Measurements from ENCODE around the gene DENND4B.

The DENND4B gene

GRCh38 chr1:153945795-153946621 lies 510 bp downstream of the DENND4B start:
- DNase-seq (ENCODE audit: low read depth in 2 of 3, low spot score in 2 of 3) = peak in 2 of 3 experiments; percentile 42 to 56

GRCh38 chr1:153945131-153945794 lies 1.3 kb downstream of the DENND4B start:
- DNase-seq (ENCODE audit: low read depth in 2 of 3, low spot score in 2 of 3) = peak; percentile 57 to 62 (median 61)

- DNase-seq (ENCODE audit: low read depth in 2 of 3, low spot score in 2 of 3) = no peak
Observed at GRCh38 chr1:153944827-153945117, 1.7 kb downstream of the DENND4B start.

GRCh38 chr1:153944005-153944826 lies 2.3 kb downstream of the DENND4B start:
- no peak for DNase-seq (ENCODE audit: low read depth in 2 of 3, low spot score in 2 of 3)

DNA sequence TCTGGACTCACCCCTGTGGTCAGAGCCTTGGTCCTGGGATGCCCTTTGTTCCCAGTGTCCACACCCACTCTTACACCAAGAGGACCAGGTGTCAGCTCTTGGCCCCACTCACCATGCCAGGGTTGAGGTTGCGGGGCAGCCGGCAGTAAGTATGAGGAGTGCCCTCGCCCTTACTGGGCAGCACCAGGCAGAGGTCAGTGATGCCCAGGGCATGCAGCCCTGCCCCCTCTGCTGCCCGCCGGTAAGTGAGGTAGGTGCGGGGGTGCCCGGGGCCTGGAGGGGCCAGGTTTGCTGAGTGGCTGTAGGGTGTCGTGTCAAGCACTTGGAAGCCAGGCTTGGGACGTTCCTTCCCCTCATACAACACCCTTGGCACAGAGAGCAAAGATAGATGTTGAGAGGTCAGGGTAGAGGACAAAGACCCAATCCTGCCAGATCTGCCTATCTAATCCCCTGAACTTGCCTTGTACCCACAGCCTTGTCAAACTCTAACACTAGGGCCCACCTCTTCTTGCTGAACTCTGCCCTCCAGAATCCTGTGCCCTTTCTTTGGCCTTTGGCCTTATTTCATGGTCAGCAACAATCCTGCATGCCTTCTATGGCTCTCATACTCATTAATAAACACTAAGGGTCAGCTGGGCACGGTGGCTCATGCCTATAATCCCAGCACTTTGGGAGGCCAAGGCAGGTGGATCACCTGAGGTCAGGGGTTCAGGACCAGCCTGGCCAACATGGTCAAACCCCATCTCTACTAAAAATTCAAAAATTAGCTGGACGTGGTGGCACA lies 3.6 kb downstream of the DENND4B start:
- DNase-seq (ENCODE audit: low read depth in 2 of 3, low spot score in 2 of 3) = no peak

- DNase-seq (ENCODE audit: low read depth in 2 of 3, low spot score in 2 of 3) = no peak
Observed at GRCh38 chr1:153941826-153942725, 4.4 kb downstream of the DENND4B start.

DNA sequence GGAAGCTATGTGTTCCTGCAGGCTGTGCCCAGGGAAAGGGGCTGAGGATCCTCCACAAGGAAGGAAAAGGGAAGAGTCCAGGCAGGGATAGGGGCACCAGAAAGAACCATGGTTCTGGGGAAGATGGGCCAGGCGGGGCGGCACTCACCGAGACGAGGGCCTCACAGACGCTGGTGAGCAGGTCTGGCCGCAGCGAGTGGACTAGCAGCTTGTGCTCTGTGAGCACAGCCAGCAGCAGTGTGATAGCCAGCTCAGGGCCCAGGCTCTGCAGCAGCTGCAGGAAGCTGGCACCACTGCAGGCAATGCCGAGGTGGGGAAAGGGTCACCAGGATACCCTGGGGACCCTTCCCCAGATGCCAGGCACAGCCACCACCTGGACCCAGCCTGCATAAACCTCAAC lies 5.8 kb downstream of the DENND4B start:
- DNase-seq (ENCODE audit: low read depth in 2 of 3, low spot score in 2 of 3) = no peak

GRCh38 chr1:153939476-153939875 lies 7.0 kb downstream of the DENND4B start:
- DNase-seq (ENCODE audit: low read depth in 2 of 3, low spot score in 2 of 3) = no peak

GRCh38 chr1:153938996-153939395 lies 7.5 kb downstream of the DENND4B start:
- DNase-seq (ENCODE audit: low read depth in 2 of 3, low spot score in 2 of 3) = no peak

DNA sequence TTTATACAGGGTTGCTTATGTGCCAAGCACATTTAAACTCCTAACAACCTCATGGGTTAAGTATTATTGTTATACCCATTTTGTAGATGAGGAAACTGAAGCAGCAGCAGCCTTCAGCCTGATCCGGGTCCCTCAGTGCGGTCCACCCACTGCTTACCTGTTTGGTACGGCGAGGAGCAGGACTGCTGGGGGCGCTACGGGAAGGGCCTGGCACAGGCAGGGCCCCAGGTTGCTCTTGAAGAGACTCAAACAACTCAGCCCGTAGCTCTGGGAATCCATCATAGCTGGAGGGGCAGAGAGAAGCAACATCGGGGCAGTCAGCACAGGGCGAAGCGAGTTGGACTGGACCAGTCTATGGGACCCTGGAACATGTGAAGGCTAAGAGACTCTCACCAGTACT lies 9.2 kb downstream of the DENND4B start:
- no peak for DNase-seq (ENCODE audit: low read depth in 2 of 3, low spot score in 2 of 3)

- no peak for DNase-seq (ENCODE audit: low read depth in 2 of 3, low spot score in 2 of 3)
Observed at GRCh38 chr1:153936011-153936802, 10.3 kb downstream of the DENND4B start.

DNA sequence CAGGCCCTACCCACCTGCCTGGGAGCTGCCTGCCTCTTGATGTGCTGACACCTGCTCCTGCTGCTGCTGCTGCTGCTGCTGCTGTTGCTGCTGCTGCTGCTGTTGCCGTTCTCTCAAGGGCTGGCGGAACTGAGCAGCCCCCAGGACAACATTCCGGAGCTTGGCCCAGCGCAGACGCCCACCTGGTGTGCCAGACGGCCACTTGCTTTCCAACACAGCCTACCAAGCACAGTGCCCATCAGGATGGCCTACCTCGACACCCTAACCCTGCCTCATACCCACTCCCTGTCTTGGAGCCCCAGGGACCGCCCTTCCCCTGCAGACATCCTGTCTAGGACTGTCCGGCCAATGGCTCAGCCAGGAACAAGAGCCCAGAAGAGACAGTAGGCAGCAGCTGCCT lies 11.8 kb downstream of the DENND4B start:
- DNase-seq (ENCODE audit: low read depth in 2 of 3, low spot score in 2 of 3) = no peak

DNA sequence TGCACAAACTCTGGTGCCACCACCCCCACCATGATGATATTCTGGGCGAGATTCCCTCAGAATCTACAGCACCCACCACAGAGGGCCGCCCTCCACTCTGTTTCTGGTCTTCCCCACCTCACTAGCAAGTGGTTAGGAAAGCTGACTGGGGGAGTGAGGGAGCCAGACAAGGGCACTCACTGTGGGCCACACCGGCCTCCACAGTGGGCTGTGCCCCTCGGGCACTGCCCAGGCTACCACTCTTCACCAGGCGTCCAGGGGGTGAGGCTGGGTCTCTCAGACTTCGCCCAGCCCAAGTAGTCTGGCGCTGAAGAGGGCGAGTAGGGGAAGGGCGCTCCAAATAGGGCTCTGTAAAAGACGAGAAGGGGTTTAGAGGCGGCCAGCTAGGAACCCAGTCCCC lies 12.6 kb downstream of the DENND4B start:
- DNase-seq (ENCODE audit: low read depth in 2 of 3, low spot score in 2 of 3) = no peak

GRCh38 chr1:153933430-153933829 lies 13.1 kb downstream of the DENND4B start:
- DNase-seq (ENCODE audit: low read depth in 2 of 3, low spot score in 2 of 3) = no peak

- no peak for DNase-seq (ENCODE audit: low read depth in 2 of 3, low spot score in 2 of 3)
Observed at GRCh38 chr1:153932156-153933131, 14.1 kb downstream of the DENND4B start.

DNA sequence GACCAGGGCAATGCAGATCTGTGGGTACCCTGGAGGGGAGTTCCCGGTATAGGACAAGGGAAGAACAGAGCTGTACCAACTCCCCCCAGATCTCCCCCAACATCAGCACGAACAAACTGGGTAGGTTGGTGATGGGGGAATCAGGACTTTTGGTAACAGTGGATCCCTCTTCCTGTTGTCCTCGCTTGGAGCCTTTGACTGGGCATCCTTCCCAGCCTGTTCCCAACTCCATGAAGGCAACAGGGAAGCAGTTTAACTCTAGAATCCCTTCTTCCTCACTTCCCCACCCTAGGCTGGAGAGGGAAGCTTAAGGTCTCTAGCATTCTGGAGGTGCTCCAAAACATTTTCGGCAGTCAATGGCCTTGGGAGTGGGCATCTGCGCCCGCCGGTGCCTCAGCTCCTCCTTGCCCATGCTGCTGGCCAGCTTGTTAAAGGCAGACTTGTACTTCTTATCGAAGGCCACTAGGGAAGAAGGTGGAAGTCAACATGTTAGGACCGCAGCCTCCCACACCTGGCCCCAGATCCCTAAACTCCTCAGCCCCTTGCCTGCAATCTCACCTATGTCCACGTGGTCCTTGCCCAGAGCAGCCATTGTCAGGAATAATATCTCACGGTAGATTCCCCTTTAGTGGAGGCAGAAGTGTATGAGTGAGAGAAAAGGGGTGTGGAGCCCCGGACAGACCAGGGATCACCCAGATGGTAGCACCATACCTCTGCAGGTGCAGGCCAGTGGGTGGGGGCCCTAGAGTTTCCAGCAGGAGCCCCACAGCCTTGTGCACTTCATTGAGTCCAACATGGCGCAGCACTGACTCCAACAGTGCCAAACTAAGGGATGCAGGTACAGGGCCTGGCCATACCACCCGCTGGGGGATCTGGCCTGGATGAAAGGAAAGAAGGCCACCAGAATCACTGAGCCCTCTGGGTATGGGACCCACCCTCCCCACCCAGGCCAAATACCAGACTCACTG lies 16.3 kb downstream of the DENND4B start:
- no peak for DNase-seq (ENCODE audit: low read depth in 2 of 3, low spot score in 2 of 3)

DNA sequence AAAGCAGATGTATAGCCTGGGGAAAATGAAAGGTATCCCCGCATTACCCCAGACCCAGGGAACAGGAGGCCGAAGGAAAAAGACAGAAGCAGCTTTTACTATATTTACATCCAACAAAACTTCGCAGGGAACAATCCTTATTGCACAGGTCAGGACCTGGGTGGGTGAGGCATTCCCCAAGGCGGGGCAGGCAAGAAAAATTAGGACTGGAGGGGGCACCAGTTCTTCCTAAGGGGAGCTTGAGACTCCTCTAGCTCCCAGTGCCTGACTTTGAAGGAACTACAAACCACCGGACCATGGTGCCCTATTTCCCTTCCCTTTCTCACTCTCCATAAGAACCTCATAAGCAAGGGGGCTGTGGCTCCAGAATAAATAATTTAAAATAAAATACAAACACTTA lies 17.1 kb downstream of the DENND4B start:
- DNase-seq (ENCODE audit: low read depth in 2 of 3, low spot score in 2 of 3) = no peak
